ENCODE results near the gene RNU1-4.
"Not testable (repeated sequence)": the region's sequence is repeated elsewhere in the genome, so short reads cannot be mapped to it uniquely, and the experiment has no call there.

- not testable (repeated sequence) for TF ChIP-seq CTCF (IDR thresholded peaks at IDR 0.05); MXI1 (IDR thresholded peaks at IDR 0.05; ENCODE audit: low read depth, low read length); USF2 (IDR thresholded peaks at IDR 0.05; ENCODE audit: borderline replicate concordance, low read depth, low read length)
Measured at GRCh38 chr1:16701189-16701588, 39.1 kb upstream of the RNU1-4 start.

All from SK-N-SH (cell line).